ENCODE data around the gene PRKCB. TPM values are rescaled to one million over a fixed set of nuclear protein-coding genes. Genes with fewer than 3 reads are reported as not detected.

PRKCB gene
- total RNA-seq, 1 experiment from 2014 or later, result not detected

- H3K79me2 ChIP-seq (ENCODE audit: low read length), result no peaks in the 10 kb centered on the region
- POLR2A ChIA-PET (ENCODE audit: unreplicated experiment), result no interaction called here
- H3K36me3 ChIP-seq (ENCODE audit: low read depth, low read length), result no peaks in the 10 kb centered on the region
- H3K27me3 ChIP-seq (ENCODE audit: low read length), result peaks cover 31% of the 10 kb centered on the region
- no peaks in the 10 kb centered on the region for H3K9me2 ChIP-seq (replicated peaks; ENCODE audit: low read length)
- DNase-seq (no peak), ATAC-seq (no peak)
- CTCF ChIA-PET, result no interaction called here
- no peak overlapping the region for H3K4me2 ChIP-seq (ENCODE audit: low read length)
- no peak overlapping the region for H3K27ac ChIP-seq (ENCODE audit: low read length)
- H3K9me3 ChIP-seq (ENCODE audit: low read length), result no peaks in the 10 kb centered on the region
- no peak overlapping the region for H2AFZ ChIP-seq (ENCODE audit: low read length)
- H3K4me3 ChIP-seq (ENCODE audit: low read length), result no peak overlapping the region
- no peaks in the 10 kb centered on the region for H4K20me1 ChIP-seq (ENCODE audit: low read length)
- TF ChIP-seq EZH2 (IDR thresholded peaks at IDR 0.05; ENCODE audit: low read length, unreplicated experiment) (no peak), EZH2phosphoT487 (IDR thresholded peaks at IDR 0.05; ENCODE audit: borderline replicate concordance, low read length) (no peak), CTCF (conservative IDR thresholded peaks at IDR 0.05; ENCODE audit: low read depth, low read length) (no peak)
- BruUV-seq (replicated peaks), result no TSS peak
- intact Hi-C loops (cut with micrococcal nuclease), result no loop called here
- no peaks in the 10 kb centered on the region for H3F3A ChIP-seq (ENCODE audit: low read length, unreplicated experiment)
- no peak overlapping the region for H3K9ac ChIP-seq (ENCODE audit: low read length)
- H3K4me1 ChIP-seq (ENCODE audit: insufficient read depth, low read length), result no peaks in the 10 kb centered on the region
Measured at GRCh38 chr16:23941963-23942564, 106.3 kb downstream of the PRKCB start.

DNA sequence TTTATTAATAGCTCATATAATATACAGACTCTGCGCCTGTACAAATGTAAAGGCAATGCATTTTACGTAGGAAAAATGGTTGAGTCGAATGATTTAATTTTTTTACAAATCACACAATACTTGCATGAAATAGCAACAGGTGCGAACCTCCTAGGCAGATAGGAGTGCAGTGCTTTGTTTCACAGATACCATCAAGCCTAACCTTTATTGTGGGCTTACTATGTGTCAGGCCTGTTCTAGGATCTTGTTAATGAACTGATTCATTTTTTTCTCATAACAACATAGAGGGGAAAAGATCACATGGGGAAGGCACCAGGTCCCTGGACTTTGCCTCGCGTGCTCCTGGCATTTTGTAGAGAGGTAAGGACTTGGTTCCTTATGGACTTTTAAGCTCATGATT, 107.8 kb downstream of the PRKCB start:
- Histone ChIP-seq H3K27me3 (ENCODE audit: low read length) (peaks cover 19% of the 10 kb centered on the region; the same call in 1 of the 2 replicates), H3K9me3 (ENCODE audit: low read length) (no peaks in the 10 kb centered on the region), H3K9ac (ENCODE audit: low read length) (no peak overlapping the region), H3K36me3 (ENCODE audit: low read depth, low read length) (no peaks in the 10 kb centered on the region), H4K20me1 (ENCODE audit: low read length) (no peaks in the 10 kb centered on the region), H3K4me3 (ENCODE audit: low read length) (no peak overlapping the region), H2AFZ (ENCODE audit: low read length) (no peak overlapping the region), H3K4me2 (ENCODE audit: low read length) (no peak overlapping the region), H3K4me1 (ENCODE audit: insufficient read depth, low read length) (no peaks in the 10 kb centered on the region), H3K9me2 (replicated peaks; ENCODE audit: low read length) (no peaks in the 10 kb centered on the region), H3K79me2 (ENCODE audit: low read length) (no peaks in the 10 kb centered on the region), H3F3A (ENCODE audit: low read length, unreplicated experiment) (no peaks in the 10 kb centered on the region), H3K27ac (ENCODE audit: low read length) (no peak overlapping the region)
- ATAC-seq, result no peak
- no TSS peak for BruUV-seq (replicated peaks)
- no peak for TF ChIP-seq CTCF (conservative IDR thresholded peaks at IDR 0.05; ENCODE audit: low read depth, low read length)
- TF ChIP-seq EZH2 (IDR thresholded peaks at IDR 0.05; ENCODE audit: low read length, unreplicated experiment), result no peak
- TF ChIP-seq EZH2phosphoT487 (IDR thresholded peaks at IDR 0.05; ENCODE audit: borderline replicate concordance, low read length), result no peak
- no peak for DNase-seq
- ChIA-PET CTCF (no interaction called here), POLR2A (ENCODE audit: unreplicated experiment) (no interaction called here)
- intact Hi-C loops (cut with micrococcal nuclease), result no loop called here

DNA sequence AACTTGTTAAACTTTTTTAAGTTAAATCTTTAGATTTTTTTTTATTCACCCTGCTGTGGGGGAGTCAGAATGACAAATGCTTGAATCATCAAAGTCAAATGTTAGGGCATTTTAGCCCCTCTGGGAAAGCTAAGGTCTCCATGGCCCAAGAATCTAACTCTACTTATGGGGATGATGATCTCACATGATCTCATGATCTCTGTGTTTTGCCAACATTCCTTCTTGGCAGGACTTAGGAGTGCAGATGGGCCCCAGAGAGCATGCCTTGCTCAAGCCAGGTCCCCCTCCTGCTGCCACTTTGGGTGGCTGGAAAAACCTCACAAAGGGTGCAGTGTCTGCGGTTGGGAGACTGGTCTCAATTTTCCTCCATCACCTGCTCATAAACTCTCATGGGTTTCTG, 108.6 kb downstream of the PRKCB start:
- no peak overlapping the region for H3K9ac ChIP-seq (ENCODE audit: low read length)
- CTCF ChIA-PET, result no interaction called here
- no peaks in the 10 kb centered on the region for H3K36me3 ChIP-seq (ENCODE audit: low read depth, low read length)
- no peak overlapping the region for H3K4me2 ChIP-seq (ENCODE audit: low read length)
- H3K4me3 ChIP-seq (ENCODE audit: low read length), result no peak overlapping the region
- no peaks in the 10 kb centered on the region for H3K9me3 ChIP-seq (ENCODE audit: low read length)
- no peaks in the 10 kb centered on the region for H3K4me1 ChIP-seq (ENCODE audit: insufficient read depth, low read length)
- TF ChIP-seq CTCF (conservative IDR thresholded peaks at IDR 0.05; ENCODE audit: low read depth, low read length), result no peak
- no peak for TF ChIP-seq EZH2 (IDR thresholded peaks at IDR 0.05; ENCODE audit: low read length, unreplicated experiment)
- TF ChIP-seq EZH2phosphoT487 (IDR thresholded peaks at IDR 0.05; ENCODE audit: borderline replicate concordance, low read length), result no peak
- no peak overlapping the region for H3K27ac ChIP-seq (ENCODE audit: low read length)
- peaks cover 19% of the 10 kb centered on the region; the same call in 1 of the 2 replicates for H3K27me3 ChIP-seq (ENCODE audit: low read length)
- intact Hi-C loops (cut with micrococcal nuclease), result no loop called here
- no peak for ATAC-seq
- H3K79me2 ChIP-seq (ENCODE audit: low read length), result no peaks in the 10 kb centered on the region
- no peak overlapping the region for H2AFZ ChIP-seq (ENCODE audit: low read length)
- no peak for DNase-seq
- H4K20me1 ChIP-seq (ENCODE audit: low read length), result no peaks in the 10 kb centered on the region
- POLR2A ChIA-PET (ENCODE audit: unreplicated experiment), result no interaction called here
- BruUV-seq (replicated peaks), result no TSS peak
- H3K9me2 ChIP-seq (replicated peaks; ENCODE audit: low read length), result no peaks in the 10 kb centered on the region
- no peaks in the 10 kb centered on the region for H3F3A ChIP-seq (ENCODE audit: low read length, unreplicated experiment)

Measured in PC-3 (cell line).